NCI-H1105 treated with DMSO at 0.1 percent for 48 hours (cell line): ENCODE measurements around the gene ZFP62.
"Not testable (repeated sequence)": the region's sequence is repeated elsewhere in the genome, so short reads cannot be mapped to it uniquely, and the experiment has no call there.

ENCODE experiments used
- DNase-seq: peaks from one replicate; lab custom pipeline; 2025; lab: John Stamatoyannopoulos, UW

Gene ZFP62

GRCh38 chr5:180830253-180831138 lies 30.6 kb downstream of the ZFP62 start:
- peak; percentile 34 for DNase-seq

- no peak for DNase-seq
These were observed 31.4 kb downstream of the ZFP62 start for GRCh38 chr5:180829726-180830125.

GRCh38 chr5:180828756-180829531 lies 32.1 kb downstream of the ZFP62 start:
- not testable (repeated sequence) for DNase-seq

GRCh38 chr5:180827374-180827773 lies 33.7 kb downstream of the ZFP62 start:
- not testable (repeated sequence) for DNase-seq

- DNase-seq: no peak
These were observed 35.1 kb downstream of the ZFP62 start for GRCh38 chr5:180825768-180826525.

- DNase-seq: no peak
These were observed 36.2 kb downstream of the ZFP62 start for GRCh38 chr5:180824630-180825476.

GRCh38 chr5:180823940-180824629 lies 37.0 kb downstream of the ZFP62 start:
- no peak for DNase-seq

GRCh38 chr5:180823346-180823745 lies 37.7 kb downstream of the ZFP62 start:
- no peak for DNase-seq

- no peak for DNase-seq
These were observed 39.5 kb downstream of the ZFP62 start for GRCh38 chr5:180821538-180821937.

- DNase-seq: no peak
These were observed 40.2 kb downstream of the ZFP62 start for GRCh38 chr5:180820788-180821321.

- DNase-seq: no peak
These were observed 42.3 kb downstream of the ZFP62 start for GRCh38 chr5:180818677-180819341.

GRCh38 chr5:180817893-180818674 lies 43.0 kb downstream of the ZFP62 start:
- DNase-seq: no peak

- no peak for DNase-seq
These were observed 44.2 kb downstream of the ZFP62 start for GRCh38 chr5:180816608-180817534.

- DNase-seq: no peak
These were observed 45.7 kb downstream of the ZFP62 start for GRCh38 chr5:180815293-180815917.

- DNase-seq: no peak
These were observed 47.7 kb downstream of the ZFP62 start for GRCh38 chr5:180813420-180813819.

- DNase-seq: no peak
These were observed 49.4 kb downstream of the ZFP62 start for GRCh38 chr5:180811623-180812124.

- no peak for DNase-seq
These were observed 50.0 kb downstream of the ZFP62 start for GRCh38 chr5:180810959-180811622.
